ENCODE results near the gene TRIM44.
"Not testable (repeated sequence)": the region's sequence is repeated elsewhere in the genome, so short reads cannot be mapped to it uniquely, and the experiment has no call there.

The TRIM44 gene

DNA sequence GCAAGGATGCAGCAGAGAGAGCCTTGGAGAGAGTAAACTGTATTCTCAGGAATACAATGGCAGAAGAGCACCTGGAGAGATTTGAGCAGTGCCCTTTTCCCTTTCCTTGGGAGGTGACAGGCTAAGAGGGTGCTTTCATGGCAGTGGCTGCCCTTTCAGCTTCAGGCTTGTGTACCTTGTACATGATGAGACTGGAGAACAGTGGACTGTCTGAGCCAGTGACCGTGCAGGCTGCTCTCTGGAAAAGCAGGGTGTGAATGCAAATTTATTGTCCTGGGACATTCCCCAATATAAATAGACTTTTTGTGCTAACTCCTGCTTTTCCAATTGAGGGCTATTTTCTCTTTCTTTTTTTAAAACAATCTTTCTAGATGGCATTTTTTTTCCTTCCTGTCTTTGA is 99.3 kb downstream of the TRIM44 start:
- DNase-seq = no peak

DNA sequence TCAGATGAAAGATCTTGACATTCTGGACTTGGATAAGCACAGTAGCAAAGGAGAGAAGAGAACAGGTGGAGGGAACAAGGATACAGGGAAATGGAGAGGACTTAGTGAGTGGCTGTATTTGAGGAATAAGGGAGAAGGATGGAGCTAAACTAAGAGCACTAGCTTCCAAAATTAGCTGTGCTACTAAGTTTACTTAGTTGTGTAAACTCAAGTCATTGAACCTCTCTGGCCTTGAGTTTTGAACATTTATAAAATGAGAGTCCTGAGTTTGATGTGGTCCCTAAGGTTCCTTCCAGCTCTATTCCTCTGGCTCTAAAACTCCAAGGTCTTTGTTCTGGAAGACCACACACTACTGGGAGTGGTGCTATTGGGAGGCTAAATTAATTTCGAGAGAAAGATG is 100.7 kb downstream of the TRIM44 start:
- DNase-seq = no peak

DNA sequence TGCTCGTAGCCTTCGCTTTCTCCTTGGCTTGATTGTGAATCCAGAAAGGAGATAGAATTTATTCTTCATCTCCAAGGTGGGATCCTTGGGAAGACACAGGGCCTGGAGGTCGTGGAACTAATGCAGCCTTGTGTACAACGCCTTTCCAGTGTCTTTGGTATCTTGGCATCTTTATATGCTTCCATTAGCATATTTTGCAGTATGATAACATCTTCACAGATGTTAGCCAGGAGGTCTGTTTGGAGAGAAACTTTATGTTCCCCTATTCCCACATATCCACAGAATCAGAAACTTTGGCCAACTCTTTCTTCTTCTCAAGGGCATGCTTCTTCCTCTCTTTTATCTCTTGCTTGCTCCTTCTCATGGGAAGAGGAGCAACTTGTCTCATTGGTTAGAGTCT is 101.2 kb downstream of the TRIM44 start:
- no peak for DNase-seq

DNA sequence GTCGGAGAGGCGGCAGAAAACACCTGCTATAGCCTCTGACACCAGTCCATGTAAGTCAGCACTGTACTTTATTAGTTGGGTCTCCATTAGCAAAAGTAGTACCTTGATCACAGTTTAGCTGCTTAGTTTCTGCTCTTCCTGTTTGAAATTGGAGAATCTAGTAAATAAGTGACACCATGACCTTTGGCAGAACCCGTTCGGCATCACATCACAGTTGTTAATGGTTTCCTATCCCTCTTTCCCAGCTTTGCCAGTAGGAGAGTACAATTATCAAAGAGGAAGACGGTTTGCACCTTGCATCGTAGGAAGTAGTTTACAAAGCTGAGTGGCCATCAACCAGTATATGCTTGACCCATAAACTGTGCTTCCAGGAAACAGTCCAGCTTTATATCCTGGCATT is 101.8 kb downstream of the TRIM44 start:
- DNase-seq = no peak

GRCh38 chr11:35765211-35765610 is 102.6 kb downstream of the TRIM44 start:
- DNase-seq = no peak

- DNase-seq = no peak
These were observed 104.1 kb downstream of the TRIM44 start for GRCh38 chr11:35766651-35767050.

DNA sequence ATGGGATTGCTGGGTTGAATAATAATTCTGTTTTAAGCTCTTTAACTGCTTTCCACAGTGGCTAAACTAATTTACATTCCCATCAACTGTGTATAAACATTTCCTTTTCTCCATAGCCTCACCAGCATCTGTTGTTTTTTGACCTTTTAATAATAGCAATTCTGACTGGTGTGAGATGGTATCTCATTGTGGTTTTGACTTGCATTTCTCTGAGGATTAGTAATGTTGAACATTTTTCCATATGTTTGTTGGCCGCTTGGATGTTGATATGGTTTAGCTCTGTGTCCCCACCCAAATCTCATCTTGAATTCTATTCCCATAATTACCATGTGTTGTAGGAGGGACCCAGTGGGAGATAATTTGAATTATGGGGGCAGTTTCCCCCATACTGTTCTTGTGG is 107.8 kb downstream of the TRIM44 start:
- not testable (repeated sequence) for DNase-seq

DNA sequence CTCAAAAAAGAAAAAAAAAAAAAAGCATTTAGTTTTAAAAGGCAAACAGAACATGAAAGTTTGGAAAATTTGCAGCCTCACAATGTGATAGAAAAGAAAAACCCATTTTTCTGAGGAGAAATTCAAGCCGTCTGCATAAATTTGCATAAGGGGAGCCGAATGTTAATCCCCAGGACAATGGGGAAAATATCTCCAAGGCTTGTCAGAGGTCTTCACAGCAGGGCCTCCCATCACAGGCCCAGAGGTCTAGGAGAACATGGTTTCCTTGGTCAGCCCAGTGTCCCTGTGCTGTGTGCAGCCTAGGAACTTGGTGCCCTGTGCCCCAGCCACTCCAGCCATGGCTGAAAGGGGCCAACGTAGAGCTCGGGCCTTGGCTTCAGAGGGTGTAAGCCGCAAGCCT is 109.1 kb downstream of the TRIM44 start:
- no peak for DNase-seq

GRCh38 chr11:35777241-35777640 is 114.7 kb downstream of the TRIM44 start:
- not testable (repeated sequence) for DNase-seq

GRCh38 chr11:35778943-35779342 is 116.4 kb downstream of the TRIM44 start:
- not testable (repeated sequence) for DNase-seq

GRCh38 chr11:35779409-35779808 is 116.8 kb downstream of the TRIM44 start:
- no peak for DNase-seq

GRCh38 chr11:35780951-35781860 is 118.6 kb downstream of the TRIM44 start:
- no peak for DNase-seq

DNA sequence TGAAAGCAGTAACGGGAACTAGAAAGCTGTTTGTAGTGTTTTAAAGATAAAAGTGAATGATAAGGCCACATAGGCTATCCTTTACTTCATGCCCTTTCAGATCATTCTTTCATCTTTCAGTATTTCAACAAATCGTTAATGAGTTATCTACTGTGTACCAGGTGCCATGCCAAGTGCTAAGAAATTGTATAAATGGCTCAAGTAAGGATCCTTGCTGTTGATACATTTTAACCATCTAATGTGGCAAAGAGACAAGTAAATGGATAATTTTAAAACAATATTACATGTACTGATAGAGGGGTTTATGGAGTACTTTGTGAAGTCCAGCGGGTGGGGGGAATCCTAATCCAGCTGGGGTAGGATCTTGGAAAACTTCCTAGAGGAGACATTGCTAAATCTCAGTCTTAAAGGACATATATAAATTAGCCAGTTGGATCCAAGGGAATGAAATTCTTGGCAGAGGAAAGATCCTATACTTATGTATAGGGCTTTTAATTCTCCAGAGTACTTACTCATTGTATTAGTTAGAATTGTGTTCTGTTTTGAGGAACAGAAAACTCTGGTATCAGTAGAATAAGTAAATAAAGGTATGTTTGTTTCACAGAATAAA is 119.4 kb downstream of the TRIM44 start:
- DNase-seq = no peak

- DNase-seq = no peak
These were observed 121.2 kb downstream of the TRIM44 start for GRCh38 chr11:35783809-35784208.

DNA sequence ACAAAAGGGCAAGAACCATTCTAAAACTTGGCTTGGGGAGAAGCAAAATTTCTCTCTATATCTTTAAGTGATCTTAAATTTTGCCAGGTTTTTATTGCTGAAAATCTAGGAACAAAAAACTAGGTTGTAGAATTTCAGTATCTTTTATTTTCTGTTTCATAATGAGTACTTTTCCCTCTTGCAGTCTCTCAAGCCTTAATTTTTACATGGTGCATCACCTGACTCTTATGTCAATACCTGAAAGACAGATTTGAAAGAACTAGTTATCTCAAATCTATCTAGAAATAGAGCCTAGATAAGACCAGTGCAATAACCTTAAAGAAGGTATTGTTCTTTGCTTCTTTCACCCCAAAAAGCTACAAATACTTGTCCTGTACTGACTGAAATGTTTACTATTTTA is 122.1 kb downstream of the TRIM44 start:
- DNase-seq = no peak

- no peak for DNase-seq
These were observed 123.0 kb downstream of the TRIM44 start for GRCh38 chr11:35785287-35786167.

DNA sequence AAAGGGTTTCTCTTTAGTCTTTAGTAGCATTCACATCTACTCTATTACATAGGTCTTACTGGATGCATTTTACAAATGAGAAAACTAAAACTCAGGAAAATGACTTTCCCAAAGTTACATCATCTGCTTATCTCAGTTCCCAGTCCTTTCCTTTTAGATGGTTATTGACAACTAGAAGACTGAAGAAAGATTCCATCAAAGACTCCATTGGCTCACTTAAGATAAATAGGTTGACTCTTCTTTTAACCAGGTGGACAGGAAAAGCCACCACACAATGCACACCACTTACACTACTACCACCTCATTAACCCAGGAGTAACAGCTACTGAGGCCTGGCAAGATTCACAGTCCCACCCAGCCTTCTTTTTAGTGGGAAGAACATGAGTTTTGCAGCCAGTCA is 123.6 kb downstream of the TRIM44 start:
- no peak for DNase-seq

DNA sequence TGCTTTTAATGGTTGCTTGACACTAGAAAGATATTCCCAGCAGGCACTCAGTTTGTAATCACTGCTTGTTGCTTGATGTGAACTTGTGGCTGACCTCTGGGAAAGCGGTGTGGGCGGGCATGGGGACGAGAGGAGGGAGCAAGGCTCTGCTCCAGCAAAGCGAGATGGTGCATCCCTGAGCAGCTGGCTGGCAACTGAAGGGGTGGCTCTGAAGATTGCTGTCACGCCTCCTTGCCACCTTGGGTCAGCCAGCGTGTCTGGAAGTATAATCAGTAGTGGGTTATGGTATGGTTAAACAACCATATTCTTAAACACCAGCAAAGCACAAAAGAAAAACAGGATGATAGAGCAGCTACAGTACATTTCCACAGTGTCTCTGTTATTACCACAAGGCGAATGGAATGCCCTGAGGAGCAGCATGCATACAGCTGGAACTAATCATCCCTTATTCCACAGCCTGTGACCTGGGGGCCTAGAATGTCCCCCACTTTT is 124.5 kb downstream of the TRIM44 start:
- DNase-seq = no peak

DNA sequence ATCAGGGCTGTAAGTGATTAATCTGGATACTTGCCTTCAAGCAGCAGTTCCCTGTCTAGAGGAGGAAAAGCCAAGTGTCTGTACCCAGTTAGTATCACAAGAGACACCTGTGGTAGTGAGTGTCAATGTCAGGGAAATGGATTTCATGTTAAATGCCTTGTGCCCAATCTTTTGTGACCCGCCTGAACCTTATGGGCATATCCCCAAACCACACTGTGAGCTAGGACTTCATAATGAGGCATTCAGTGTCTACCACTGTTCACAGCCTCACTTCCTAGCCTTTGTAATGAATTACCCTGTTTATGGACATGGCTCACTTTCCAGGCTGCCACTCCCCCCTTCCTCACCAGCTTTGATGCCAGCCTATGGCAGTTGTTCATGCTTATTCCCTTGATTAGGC is 125.1 kb downstream of the TRIM44 start:
- DNase-seq = no peak

DNA sequence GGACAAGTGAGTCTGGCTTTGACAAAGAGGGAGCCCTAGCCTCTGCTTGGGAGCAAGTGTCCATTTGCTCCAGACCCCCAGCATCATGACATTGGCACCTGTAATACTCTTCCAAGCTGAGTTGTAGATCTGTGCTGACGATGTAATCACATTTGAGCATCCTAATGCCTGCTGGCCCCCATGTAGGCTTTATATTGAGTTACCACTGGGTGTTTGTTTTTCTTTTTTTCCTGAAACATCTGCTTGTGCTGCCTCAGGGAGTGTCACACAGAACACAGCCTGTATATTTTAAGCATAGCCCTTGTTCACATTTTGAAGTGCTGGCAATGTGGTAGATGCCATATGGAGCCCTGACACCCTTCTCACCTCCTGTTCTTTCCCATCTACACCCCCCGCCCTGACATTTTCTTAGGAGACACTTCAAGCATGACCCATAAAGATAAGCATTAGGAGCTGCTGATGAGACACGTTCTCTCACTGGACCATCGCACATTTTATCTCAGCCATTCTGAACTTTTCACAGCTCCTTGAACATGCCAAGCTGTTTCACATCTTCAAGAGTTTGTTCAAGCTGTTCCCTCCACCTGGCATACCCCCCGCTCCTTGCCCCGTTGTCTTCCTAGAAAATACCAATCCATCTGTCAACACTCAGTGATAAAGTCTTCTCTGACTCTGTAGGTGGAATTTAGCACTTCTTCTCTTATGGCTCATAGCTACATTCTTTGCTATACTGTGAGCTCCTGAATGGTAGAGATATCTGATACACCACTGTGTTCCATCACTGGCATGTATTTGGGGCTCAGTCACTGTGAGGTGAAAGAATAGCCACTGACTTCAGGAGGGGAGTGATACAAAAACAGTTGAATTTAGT is 128.7 kb downstream of the TRIM44 start:
- no peak for DNase-seq

- DNase-seq = no peak
These were observed 129.7 kb downstream of the TRIM44 start for GRCh38 chr11:35792148-35792845.

DNA sequence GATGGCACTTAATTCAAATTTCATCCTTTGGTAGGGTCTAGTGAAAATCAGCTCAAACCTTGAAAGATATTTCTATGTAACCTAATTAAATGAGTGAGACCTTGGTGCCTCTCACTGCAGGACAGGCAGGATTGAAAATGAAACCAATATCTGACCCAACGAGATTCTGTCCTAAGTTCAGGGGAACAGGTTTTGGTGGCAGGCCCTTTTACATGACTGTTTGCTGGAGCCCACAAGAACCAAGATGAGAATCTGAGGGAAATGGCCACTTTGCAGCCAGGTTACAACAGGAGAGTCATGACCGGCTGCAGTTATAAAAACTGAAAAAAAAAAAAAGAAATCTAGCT is 130.2 kb downstream of the TRIM44 start:
- no peak for DNase-seq

All from stimulated activated CD4-positive, alpha-beta T cell treated with anti-CD3 and anti-CD28 coated beads, Interleukin-2, amount 100 ng/mL, for 48 hours (primary cell).